Stimulated activated CD8-positive, alpha-beta memory T cell treated with anti-CD3 and anti-CD28 coated beads, Interleukin-7, amount 100 ng/mL, for 4 hours (primary cell): ENCODE data around the gene ARG1.
"Not testable (repeated sequence)": the region's sequence is repeated elsewhere in the genome, so short reads cannot be mapped to it uniquely, and the experiment has no call there.

Source experiments
- DNase-seq, 2 donors: peaks; one replicate each; pipeline ENCODE4 v3.0.0-alpha.2; 2020; ENCODE audit warnings: low read depth in 2 of 2

ARG1 gene

DNA sequence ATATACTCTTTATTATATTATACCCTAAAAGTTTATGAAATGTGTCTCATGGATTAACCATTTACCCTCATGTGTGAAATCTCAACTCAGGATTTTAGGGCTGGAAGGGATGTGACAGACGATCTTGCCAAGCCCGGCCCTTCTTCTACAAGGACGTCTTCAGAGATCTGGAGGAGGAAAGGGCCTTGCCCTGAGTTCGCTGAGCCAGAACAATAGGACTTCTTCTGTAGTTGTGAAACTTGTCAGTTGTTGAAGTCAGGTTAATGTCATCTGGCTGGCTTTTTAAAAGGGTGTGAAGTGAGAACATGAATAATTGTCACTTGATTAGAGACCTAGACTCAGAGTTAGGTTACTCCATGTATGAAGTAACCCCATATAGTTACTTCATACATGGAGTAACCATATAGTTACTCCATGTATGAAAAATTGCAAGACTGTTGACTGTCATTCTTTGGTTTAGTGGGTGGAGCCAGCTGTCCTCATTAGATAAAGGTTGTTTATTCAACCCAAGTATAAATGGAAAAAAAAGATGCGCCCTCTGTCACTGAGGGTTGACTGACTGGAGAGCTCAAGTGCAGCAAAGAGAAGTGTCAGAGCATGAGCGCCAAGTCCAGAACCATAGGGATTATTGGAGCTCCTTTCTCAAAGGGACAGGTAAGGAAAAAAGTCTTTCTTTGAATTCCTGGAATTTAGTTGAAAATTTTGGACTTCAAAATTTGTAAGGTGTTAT lies at the start of gene ARG1:
Gene ARG1, plus strand, starts transcription at position 541 of the 730 bp plus-strand sequence. Its CDS starts 57 bp downstream, at position 598.
- DNase-seq, result no peak

DNA sequence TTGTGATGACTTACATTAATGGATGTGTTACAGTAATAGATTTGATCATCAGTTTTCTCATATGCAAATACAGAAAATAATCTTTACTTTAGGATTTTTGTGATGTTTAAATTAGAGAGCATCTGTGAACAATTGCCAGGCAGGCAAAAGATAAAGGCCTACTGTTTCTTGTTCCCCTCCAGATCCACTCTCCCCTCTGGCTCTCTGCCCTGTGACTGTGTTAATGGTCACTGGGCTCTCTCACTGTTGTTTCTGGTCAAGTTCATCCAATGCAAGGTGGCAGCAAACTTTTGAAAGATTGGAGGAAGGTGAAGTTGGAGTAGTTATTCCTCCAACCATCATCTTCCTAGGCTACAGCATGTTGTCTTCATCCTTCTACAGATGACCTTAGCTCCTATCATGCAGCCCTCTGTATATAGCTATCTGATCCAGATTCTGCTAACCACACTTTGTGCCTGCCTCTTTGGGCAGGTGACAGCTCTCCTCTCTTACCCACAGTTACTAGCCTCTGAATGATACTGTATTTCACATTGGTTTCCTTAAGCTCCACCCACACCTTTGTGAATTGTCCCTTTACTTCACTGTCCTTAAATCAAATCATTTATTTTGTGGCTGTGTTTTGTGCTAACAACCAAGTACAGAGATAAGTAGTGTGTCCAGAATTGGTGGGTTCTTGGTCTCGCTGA lies 48.9 kb upstream of the ARG1 start:
- no peak for DNase-seq

DNA sequence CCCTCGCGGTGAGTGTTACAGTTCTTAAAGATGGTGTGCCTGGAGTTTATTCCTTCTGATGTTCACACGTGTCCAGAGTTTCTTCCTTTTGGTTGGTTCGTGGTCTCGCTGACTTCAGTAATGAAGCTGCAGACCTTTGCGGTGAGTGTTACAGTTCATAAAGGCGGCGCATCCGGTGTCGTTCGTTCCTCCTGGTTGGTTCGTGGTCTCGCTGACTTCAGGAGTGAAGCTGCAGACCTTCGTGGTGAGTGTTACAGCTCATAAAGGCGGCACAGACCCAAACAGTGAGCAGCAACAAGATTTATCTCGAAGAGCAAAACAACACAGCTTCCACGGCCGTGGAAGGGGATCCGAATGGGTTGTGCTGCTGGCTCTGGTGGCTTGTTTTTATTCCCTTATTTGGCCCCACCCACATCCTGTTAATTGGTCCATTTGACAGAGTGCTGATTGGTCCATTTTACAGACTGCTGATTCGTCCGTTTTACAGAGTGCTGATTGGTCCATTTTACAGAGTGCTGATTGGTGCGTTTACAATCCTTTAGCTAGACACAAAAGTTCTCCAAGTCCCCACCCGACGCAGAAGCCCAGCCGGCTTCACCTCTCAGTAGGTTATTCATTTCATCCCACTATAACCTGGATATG lies 48.2 kb upstream of the ARG1 start:
- DNase-seq, result no peak

DNA sequence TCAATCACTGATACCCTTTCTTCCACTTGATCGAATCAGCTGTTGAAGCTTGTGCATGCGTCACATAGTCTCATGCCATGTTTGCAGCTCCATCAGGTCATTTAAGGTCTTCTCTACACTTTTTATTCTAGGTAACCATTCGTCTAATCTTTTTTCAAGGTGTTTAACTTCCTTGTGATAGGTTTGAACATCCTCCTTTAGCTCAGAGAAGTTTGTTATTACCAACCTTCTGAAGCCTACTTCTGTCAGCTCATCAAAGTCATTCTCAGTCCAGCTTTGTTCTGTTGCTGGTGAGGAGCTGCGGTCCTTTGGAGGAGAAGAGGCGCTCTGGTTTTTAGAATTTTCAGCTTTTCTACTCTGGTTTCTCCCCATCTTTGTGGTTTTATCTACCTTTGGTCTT lies 42.1 kb upstream of the ARG1 start:
- not testable (repeated sequence) for DNase-seq

DNA sequence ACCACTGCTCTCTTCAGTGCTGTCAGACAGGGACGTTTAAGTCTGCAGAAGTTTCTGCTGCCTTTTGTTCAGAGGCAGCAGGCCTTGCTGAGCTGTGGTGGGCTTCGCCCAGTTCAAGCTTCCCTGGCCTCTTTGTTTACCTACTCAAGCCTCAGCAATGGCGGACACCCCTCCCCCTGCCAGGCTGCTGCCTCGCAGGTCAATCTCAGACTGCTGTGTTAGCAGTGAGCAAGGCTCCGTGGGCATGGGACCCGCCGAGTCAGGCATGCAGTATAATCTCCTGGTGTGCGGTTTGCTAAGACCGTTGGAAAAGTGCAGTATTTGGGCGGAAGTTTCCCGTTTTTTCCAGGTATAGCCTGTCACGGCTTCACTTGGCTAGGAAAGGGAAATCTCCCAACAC lies 41.3 kb upstream of the ARG1 start:
- not testable (repeated sequence) for DNase-seq

DNA sequence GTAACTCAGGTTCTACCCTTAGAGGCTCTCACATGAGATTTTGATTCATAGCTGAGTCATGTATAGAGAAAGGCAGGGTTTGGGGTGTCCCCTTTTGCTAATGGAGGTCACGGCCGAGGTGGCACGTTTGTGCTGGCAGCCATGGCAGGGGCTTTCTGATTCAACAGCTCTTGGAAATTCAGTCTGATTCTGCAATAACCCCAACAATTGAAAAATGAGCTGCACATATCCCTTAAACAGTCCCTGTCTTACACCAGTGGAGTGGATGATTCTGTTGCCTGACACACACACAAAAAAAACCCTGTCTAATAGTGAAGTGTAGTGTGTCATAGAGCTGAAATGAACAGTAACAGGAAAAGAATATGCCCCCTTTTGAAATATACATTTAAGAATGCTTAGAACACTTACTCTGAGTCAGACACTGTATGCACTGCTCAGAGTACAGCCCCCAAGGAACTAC lies 40.4 kb upstream of the ARG1 start:
- DNase-seq, result peak; percentile 22 to 54

DNA sequence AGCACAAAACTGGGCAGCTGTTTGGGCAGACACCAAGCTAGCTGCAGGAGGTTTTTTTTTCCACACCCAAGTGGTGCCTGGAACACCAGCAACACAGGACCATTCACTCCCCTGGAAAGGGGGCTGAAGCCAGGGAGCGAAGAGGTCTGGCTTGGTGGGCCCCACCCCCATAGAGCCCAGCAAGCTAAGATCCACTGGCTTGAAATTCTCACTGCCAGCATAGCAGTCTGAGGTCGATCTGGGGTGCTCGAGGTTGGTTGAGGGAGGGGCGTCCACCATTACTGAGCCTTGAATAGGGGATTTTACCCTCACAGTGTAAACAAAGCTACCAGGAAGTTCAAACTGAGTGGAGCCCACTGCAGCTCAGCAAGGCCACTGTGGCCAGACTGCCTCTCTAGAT lies 34.4 kb upstream of the ARG1 start:
- not testable (repeated sequence) for DNase-seq

DNA sequence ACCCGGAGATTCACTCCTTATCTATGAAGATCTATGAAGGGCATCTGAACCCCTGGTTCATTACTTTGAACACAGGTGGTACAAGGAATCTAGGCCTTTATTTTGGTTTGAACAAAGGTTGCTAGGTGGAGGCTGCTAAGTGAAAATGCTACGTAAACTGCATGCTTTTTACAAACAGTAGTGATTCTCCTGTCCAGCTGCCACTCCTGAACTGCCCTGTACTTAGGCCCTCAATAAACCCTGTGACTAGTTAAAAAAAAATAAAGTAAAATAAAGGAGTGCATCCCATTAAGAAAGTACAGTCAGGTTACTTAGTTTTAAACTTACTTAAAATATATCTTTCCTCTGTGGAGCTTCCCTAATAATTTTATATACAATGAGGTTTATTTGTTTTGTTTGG lies 27.7 kb upstream of the ARG1 start:
- no peak for DNase-seq

DNA sequence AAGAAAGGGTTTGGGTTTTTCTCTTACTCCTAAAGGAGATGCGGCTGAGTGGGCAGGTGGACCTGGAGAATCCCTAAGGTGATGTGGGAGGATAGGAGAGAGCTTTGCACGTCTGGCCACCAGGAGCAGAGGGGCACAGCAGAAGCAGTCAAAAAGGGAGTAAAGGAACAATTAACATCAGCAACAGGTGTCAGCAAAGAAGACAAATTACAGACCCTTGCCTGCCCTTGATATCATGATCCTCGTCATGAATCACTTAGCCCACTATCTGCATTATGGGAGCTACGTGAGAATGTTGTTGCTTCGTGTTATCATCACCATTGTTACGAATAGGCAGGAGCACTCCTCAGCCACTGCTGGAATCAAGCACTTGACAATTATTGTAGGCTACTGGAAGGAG lies 25.5 kb upstream of the ARG1 start:
- DNase-seq, result no peak

DNA sequence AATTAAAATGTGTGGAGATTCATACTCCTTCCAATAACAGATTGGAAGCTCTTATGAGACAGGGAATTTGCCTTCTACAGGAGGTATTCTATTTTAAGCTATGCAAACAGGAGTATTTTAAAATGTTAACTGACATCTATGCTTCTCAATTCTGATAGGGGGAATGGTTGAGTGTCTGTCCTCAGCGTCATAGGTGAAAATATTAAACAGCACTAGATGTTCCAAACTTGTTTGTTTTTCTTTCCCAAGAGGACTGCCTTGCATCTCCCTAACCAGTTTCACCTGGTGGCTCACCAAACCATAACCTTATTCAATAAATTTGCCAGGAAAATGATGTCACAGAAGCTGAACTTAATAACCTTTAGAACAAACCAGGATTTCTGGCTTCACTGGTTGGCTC lies 24.6 kb upstream of the ARG1 start:
- no peak for DNase-seq

DNA sequence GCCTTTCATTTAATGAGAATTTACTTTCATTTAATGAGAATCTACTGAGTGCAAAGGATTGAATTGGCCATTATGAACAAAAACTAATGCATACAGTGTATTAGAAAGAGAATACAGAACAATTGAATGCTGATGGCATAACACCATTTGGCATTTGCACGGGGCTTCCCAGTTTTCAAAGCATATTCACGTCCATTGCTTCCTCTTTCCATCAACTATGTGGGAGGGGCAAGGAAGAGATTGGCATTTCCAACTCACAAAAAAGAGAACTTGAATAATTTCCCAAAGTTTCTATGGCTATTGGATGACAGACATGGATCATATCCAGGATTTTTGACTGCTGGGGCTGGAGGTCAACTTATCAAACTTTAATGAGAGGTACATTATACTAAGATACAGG lies 23.2 kb upstream of the ARG1 start:
- no peak for DNase-seq

DNA sequence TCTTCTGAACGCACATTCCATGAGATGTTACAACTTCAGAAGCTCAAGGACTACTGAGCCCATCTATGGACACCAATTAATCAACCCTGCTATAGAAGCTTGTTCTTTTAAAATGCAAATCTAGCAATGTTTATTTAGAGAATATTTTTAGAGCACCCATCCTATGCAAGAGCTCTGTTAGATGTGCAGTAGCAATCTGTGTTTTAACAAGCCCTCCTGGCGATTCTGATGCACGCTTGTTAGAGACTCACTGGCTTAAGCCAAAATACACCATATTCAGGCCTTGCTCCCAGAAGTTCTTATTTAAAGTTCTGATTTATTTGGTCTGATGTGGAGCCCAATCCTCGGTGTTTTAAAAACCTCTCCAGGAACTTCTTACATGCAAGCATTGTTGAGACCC lies 21.1 kb upstream of the ARG1 start:
- DNase-seq, result no peak

DNA sequence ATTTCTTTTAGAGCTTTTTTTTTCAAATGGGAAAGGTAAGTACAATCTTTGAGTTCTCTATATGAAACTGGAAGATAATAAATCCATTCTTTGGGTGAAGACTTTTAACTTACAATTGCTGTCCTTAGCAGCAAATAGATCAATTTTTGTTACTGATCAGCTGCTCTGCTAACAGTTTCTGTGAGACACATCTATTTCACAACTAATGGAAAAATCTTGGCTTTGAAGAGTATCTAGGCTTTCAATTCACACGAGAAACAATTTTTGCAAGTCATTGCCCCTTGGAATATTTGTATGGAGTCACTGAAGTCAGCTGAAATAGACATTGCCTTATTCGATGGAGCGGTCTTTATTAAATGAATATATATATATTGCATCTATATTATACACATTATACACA lies 20.5 kb upstream of the ARG1 start:
- DNase-seq, result no peak

DNA sequence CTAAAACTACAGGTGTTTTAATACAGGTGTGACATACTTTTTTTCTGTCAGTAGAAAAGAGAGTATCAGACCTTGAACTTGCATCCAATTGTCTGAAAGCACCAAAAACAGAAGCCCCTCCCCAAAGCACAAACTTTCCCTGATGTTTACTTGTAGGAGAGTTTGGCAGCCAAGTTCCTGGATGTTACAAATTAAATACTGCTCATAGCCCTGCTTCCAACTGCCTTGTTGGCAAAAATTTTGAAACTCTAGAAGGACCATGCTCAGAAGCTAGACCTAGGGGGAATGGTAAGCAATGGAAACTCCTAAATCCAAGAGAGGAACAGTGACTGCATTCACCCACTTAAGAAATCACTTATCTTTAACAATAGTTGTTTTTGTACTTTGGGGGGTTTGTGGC lies 17.0 kb upstream of the ARG1 start:
- no peak for DNase-seq

DNA sequence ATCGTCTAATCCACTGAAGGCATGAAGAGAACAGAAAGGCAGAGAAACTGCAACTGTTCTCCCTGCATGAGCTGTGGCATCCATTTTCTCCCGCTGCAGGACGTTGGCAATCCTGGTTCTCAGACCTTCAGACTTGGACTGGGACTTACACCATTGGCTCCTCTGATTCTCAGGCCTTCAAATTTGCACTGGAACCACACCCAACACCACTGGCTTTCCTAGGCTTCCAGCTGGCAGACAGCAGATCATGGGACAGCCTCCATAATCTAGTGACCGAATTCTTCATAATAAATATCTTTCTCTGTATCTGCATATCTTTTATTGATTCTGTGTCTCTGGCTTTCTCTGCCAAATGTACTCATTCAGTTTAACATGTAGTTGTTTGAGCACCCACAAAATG lies 14.1 kb upstream of the ARG1 start:
- DNase-seq, result no peak

DNA sequence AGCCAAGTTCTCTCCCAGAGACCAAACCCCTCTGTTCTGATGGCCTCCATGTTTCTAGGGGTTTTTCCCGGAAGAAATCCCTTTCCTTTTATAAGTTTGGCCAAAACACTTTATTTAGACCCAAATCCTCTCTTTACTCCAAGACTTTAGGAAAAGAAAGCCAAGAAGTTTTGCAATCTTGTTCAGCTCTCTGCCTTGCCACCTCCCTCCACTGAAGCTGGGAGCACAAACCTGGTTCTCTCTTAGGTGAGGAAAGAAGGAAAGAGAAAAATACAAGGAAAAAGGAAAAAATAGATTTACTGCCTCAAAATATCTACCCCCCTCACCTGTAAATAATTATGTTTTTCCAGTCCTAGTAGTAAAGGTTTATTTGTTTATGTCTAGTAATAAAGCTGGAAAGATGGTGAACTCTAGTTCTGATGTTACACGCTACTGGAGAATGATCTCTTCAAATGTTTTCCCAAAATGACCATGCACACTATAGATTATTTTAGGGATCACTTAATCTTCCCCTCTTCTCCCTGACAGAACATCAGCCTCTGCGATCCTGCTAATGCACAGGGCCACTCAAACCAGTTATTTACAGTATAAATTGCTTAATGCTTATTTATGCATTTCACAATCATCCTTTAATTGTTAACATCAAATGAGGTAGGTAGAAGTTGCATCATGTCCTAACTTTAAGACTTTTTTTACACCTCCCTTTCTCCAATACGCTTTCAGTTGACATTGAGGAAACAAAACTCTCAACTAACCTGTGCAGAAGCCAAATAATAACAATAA lies 10.9 kb upstream of the ARG1 start:
- DNase-seq, result no peak

DNA sequence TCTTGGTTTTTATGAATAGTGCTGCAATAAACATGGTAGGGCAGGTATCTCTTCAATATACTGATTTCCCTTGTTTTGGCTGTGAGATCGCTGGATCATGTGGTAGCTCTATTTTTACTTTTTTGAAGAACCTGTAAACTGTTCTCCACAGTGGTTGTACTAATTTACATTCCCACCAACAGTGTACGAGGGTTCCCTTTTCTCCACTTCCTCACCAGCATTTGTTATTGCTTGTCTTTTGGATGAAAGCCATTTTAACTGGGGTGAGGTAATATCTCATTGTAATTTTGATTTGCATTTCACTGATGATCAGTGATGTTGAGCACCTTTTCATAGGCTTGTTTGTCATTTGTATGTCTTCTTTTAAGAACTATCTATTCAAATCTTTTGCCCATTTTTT lies 8.0 kb upstream of the ARG1 start:
- no peak for DNase-seq

DNA sequence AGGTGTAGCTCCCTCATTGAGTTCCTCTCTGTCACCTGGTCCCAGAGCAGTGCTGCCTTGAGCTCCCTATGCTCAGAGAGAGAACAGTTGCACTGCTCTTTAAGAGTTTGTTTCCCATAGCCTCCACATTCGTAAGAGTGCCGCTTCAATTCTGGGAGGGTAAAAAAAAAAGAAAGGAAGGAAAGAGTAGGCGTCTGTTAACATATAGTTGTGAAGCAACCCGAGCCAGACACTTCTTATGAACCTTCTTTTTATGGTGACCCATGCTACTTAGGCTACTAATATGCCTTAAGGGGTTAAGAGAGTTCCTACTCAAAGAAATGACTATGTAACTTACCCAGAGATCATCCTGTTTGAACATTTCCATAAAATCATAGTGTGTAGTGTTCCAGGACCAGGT lies 4.3 kb upstream of the ARG1 start:
- no peak for DNase-seq

DNA sequence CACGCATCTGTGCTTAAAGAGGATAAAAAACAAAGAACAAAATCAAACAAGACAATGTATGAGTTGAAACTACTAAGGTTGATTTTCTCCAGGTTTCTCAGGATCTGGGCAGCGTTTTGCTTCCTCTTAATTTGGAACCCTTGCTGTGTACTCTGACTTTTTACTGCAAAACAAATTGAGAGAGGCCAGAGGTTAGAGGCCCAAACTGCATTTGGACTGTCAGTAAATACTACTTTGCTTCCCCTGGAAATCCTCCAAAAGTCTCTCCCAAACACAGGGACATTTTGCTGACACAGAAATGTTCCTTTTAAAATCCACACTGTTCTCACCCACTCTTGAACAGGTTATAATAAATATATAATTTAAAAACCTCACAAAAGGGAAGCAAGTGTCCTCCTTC lies 1.1 kb downstream of the ARG1 start:
- DNase-seq, result no peak

DNA sequence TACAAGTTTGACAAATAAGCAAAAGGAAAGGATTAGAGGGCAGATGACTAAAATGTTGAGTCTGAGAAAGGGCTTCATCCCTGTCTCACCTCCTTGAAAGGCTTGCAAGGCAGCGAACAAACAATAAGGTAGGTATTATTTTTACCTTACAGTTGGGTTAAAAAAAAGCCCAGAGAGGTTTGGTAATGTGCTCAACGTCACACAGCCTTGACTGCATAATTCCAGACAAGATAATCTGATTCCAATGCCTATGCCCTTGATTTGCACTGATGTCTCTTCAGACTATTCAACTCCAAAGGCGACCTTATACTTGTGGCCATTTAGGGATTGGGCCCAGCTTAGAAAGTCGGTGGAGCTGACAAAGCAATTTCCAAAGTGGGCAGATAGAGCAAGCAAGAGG lies 1.7 kb downstream of the ARG1 start:
- DNase-seq, result no peak

DNA sequence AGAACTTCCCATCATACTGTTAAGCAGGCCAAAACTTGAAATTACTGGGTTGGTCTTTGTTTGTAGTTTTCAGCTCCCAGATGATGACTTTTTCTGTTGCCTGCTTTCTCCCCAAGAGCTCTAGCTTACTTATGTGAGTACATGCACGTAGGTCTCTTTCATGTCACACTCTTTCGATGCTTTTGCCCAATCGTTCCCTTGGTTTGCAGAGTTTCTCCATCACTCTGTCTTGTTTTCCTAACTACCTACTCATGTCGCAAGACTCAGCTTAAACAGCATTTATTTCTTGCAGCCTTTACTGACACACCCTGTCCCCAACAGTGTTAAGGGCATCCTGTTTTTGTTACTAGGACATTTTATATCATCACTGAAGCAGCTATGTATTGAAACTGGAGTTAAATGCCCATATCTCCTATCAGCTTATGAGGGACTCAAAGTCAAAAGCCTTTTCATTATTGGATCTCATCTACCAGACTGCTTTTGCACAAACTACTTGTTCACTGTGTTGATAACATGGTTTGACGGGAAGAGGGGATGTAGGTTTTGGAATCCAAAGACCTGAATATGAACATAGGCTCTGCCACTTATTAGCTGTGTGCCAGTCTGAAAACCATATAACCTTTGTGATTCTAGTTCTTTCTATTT lies 2.9 kb downstream of the ARG1 start:
- DNase-seq, result no peak

DNA sequence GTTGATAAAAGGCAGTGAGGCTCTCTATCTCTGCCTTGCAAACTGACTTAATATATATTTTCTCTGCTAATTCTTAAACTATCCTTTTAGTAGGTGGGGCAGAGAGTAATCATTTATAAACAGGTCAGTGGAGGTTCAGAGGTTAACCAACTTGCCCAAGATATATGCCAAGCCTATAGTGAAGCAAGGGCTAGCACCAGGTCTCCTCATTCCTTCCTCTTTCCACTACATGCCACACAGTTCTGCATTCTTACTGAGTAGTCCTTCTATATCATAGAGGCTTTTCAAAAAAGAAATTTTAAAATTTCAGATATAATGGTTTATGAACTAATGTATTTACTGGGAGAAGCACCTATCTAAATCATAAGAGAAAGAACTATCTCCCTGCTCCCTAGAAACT lies 8.5 kb downstream of the ARG1 start:
- DNase-seq, result no peak
